ENCODE results near the gene KCNIP4.
A peak's percentile ranks its signal among the peaks of the same experiment; 100 is the strongest.
"Not testable (repeated sequence)": the region's sequence is repeated elsewhere in the genome, so short reads cannot be mapped to it uniquely, and the experiment has no call there.

KCNIP4 gene

DNA sequence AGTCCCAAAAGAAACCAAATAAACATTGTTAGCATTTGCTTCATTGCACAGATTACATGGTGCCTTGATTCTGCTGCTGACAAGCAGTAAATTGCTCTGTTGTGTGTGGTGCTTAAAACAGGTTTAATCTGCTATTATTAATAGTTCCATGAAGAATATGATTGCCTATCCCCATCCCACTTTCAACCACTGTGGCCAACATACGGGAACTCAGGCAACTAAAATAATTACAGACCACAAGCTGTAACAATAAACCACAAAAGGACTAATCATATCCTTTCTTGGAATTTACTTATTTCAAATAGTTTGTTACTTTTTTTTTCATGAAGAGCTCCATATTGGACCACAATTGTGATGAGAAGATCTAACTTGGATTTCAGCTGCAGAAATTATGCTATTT is 1116.8 kb downstream of the KCNIP4 start:
- no peaks in the 10 kb centered on the region for H3K9me3 Mint-ChIP-seq
- no peaks in the 10 kb centered on the region for H3K4me1 Mint-ChIP-seq
- ATAC-seq, result no peak
- H3K27me3 Mint-ChIP-seq, result no peaks in the 10 kb centered on the region
- no peak overlapping the region for H3K4me3 Mint-ChIP-seq
- no peaks in the 10 kb centered on the region for H3K36me3 Mint-ChIP-seq (ENCODE audit: low read depth)
- no peak overlapping the region for H3K27ac Mint-ChIP-seq
- no peak for DNase-seq

DNA sequence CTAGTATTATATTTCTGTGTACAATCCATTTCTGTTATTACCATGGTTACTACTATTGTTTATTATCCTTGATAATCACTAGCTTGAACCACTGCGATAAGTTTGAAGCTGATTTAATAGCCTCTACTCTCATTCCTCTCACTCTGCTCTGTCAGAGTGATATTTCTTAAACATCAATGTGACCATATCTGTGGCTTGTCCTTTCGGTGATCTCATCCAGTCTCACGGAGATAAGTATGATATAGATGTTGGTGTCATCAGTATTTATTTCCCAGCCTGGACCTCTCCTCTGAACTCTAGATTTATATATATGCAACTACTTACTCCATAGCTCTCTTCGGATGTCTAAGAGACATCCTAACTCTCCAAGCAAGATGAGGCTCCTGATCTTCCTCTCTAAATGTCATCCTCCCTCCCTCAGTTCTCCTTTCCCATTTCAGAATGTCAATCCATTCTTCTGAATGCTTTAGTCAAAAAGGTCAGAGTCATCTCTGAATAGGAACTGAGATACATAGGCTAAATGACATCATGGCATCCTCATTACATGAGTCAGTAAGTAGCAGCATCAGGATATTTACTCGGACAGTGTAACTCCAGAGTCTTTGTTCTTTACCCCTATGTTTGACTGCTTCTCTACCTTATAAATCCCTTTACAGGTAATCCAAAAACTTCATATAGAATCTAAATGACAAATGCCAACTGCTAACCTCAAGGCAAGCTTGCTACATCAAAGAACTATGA is 1118.8 kb downstream of the KCNIP4 start:
- no peaks in the 10 kb centered on the region for H3K27me3 Mint-ChIP-seq
- H3K9me3 Mint-ChIP-seq, result no peaks in the 10 kb centered on the region
- no peaks in the 10 kb centered on the region for H3K36me3 Mint-ChIP-seq (ENCODE audit: low read depth)
- no peak overlapping the region for H3K27ac Mint-ChIP-seq
- no peak for DNase-seq
- no peak overlapping the region for H3K4me3 Mint-ChIP-seq
- ATAC-seq, result no peak
- H3K4me1 Mint-ChIP-seq, result no peaks in the 10 kb centered on the region

DNA sequence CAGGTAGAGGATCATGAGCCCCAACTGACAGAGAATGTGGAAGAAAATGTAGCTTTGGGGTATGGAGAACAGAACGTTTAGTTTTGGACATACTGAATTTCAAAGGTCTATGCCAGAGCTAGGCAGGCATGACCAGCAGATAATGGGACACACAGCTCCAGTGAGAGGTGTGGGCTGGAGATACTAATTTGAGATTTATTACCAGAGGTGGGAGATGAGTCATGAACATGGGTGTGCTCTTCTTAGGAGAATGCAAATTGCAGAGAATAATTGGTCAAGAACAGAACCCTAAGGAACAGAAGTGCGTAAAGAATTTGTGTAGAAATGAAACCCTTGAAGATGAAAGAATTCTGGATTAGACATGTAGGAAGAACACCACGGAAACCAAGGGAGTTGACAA is 1123.1 kb downstream of the KCNIP4 start:
- H3K27ac Mint-ChIP-seq, result no peak overlapping the region
- no peaks in the 10 kb centered on the region for H3K27me3 Mint-ChIP-seq
- DNase-seq (no peak), ATAC-seq (no peak)
- no peaks in the 10 kb centered on the region for H3K4me1 Mint-ChIP-seq
- no peak overlapping the region for H3K4me3 Mint-ChIP-seq
- H3K36me3 Mint-ChIP-seq (ENCODE audit: low read depth), result no peaks in the 10 kb centered on the region
- no peaks in the 10 kb centered on the region for H3K9me3 Mint-ChIP-seq

DNA sequence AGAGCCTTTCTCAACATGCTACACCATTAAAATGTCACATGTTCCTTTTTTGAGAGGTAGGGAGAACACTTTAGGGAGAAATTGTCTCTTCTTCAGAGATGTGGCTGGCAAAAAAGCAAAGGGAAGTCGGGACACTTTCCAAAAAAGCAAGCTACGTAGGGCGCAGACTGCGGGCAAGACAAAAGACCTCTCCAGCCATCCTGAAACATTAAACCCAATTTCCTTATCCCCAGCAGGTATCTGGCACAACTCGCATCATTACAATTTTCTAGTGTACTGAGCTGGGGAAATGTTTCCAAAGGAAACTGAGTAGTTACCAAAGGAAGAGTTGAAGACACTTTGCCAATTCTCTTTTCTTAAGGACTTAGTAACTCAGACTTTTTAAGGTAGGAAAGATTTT is 1132.3 kb downstream of the KCNIP4 start:
- H3K36me3 Mint-ChIP-seq (ENCODE audit: low read depth), result no peaks in the 10 kb centered on the region
- ATAC-seq (no peak), DNase-seq (no peak)
- H3K4me1 Mint-ChIP-seq, result no peaks in the 10 kb centered on the region
- H3K27ac Mint-ChIP-seq, result no peak overlapping the region
- no peak overlapping the region for H3K4me3 Mint-ChIP-seq
- H3K27me3 Mint-ChIP-seq, result no peaks in the 10 kb centered on the region
- H3K9me3 Mint-ChIP-seq, result no peaks in the 10 kb centered on the region

DNA sequence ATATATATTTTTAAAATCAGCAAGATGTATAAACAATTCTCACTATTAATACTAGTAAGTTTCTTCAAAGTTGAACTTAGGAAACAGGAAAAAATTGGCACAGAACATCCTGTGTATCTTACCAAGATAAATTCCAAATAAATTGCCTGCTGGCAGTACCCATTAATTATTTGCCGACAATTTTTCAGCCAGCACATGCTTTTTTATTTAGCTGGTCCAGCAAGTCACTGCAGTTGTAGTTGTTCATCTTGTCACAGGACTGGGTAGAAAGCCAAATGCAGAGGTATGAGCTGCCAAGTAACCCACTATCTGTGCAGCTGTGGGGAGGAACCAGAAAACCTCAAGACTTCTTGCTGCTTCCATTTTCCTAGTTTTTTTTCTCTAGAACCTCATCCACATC is 1134.9 kb downstream of the KCNIP4 start:
- no peaks in the 10 kb centered on the region for H3K27me3 Mint-ChIP-seq
- no peak overlapping the region for H3K4me3 Mint-ChIP-seq

DNA sequence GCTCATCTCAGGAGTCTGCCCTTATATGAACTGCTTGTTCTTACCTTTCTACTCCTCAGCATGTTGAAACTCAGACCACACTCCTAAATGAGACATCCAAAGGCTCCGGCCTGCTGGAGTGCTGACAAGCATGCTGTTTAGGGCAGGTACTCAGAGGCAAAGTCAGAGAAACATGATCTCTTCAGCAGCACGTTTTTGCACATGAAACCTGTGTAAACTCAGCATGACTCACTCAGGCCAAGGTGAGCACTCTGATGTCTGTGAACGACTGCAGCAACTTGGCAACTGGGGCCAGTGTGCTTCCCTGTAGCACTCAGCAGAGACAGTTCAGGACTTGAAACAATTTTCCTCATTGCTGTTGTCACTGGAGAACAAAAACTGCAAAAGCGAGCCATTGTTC is 1138.8 kb downstream of the KCNIP4 start:
- Mint-ChIP-seq H3K27me3 (no peaks in the 10 kb centered on the region), H3K4me1 (no peaks in the 10 kb centered on the region), H3K4me3 (no peak overlapping the region), H3K9me3 (no peaks in the 10 kb centered on the region), H3K27ac (no peak overlapping the region), H3K36me3 (ENCODE audit: low read depth) (no peaks in the 10 kb centered on the region)
- no peak for DNase-seq
- ATAC-seq, result no peak

More for the DNA sequence above, 1134.9 kb downstream of the KCNIP4 start:
- ATAC-seq, result no peak
- Mint-ChIP-seq H3K36me3 (ENCODE audit: low read depth) (no peaks in the 10 kb centered on the region), H3K27ac (no peak overlapping the region), H3K4me1 (no peaks in the 10 kb centered on the region), H3K9me3 (no peaks in the 10 kb centered on the region)
- DNase-seq, result no peak

DNA sequence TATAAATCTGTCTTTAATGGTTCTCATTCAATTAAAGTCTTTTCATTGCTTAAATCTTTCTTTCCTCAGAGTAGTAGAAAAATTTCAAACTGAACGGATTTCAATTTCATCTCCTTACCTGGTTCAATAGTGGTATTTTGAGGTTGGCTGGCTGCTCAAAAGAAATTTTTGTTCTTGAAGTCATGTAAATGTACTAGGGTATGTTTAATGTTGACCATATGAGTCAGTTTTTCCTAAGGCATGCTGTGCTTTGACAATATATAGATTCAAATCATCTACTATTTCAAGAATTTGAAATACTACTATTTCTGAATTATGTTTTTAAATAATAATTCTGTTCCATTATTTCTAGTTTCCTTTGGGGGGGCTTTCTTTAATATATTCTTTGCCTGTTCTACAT is 1142.9 kb downstream of the KCNIP4 start:
- H3K4me3 Mint-ChIP-seq, result no peak overlapping the region
- H3K27ac Mint-ChIP-seq, result no peak overlapping the region
- H3K36me3 Mint-ChIP-seq (ENCODE audit: low read depth), result no peaks in the 10 kb centered on the region
- H3K27me3 Mint-ChIP-seq, result no peaks in the 10 kb centered on the region
- H3K9me3 Mint-ChIP-seq, result no peaks in the 10 kb centered on the region
- DNase-seq (no peak), ATAC-seq (no peak)
- H3K4me1 Mint-ChIP-seq, result no peaks in the 10 kb centered on the region

DNA sequence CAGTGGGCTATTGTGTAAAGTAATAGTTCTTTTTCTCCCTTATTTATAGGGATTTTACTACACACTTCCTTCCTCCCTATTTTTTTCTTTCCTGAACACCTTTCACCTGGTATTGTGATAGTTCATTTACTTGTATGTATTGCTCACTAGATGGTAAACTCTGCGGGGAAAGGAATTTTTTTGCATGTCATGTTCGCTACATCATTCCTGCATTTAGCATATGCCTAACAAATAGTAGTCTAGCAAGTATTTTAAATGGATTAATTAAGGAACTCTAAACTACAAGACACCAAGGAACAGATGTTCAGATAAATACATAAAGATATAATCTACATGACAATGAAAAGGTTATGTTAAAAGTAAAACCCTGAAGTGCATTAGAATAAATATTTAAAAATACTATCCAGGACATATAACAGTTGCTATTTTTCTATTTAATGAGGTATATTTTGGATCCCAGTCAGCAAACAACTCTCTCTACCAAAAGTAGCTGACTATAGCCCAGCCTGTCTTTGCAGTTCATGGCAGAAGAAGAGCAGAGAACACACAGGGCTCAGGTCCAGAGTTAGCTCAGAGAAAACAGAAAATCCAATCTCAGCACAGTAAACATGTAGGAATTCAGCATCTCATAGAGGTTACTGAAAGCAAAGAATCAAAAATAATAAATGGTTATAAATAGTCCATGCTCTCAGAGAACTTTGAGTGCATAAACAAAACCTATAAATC is 1160.5 kb downstream of the KCNIP4 start:
- H3K4me3 Mint-ChIP-seq, result no peak overlapping the region
- H3K27ac Mint-ChIP-seq, result no peak overlapping the region
- no peaks in the 10 kb centered on the region for H3K36me3 Mint-ChIP-seq (ENCODE audit: low read depth)
- ATAC-seq, result no peak
- H3K27me3 Mint-ChIP-seq, result no peaks in the 10 kb centered on the region
- DNase-seq, result no peak
- H3K9me3 Mint-ChIP-seq, result peaks cover 8% of the 10 kb centered on the region
- H3K4me1 Mint-ChIP-seq, result no peaks in the 10 kb centered on the region

DNA sequence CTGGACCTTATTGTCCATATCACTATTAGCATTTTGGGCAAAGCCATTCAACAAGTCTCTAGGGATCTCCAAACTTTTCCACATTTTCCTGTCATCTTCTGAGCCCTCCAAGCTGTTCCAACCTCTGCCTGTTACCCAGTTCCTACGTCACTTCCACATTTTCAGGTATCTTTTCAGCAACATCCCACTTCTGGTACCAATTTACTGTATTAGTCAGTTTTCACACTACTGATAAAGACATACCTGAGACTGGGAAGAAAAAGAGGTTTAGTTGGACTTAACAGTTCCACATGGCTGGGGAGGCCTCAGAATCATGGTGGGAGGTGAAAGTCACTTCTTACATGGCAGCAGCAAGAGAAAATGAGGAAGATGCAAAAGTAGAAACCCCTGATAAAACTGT is 1165.4 kb downstream of the KCNIP4 start:
- not testable (repeated sequence) for H3K4me1 Mint-ChIP-seq; H3K36me3 Mint-ChIP-seq (ENCODE audit: low read depth); H3K27ac Mint-ChIP-seq; H3K27me3 Mint-ChIP-seq; DNase-seq; H3K4me3 Mint-ChIP-seq; ATAC-seq
- peaks cover 34% of the 10 kb centered on the region for H3K9me3 Mint-ChIP-seq

DNA sequence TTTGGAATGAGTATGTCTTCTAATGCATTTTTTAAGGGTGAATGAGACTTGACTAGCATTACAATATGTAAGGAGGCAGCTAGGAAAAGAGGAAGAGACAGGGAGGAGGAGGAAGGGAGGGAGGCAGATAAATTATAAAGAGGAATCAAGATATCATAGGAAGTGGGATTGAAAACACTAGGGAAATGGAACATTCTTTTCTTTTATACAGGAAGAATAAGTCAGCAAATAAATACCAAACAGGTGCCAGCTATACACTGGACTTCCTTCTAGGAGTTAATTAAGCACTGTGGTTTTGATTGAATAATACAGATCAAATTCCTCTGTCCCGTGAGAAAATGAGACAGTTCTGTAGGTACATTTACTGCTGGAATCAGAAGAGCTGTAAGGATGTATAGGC is 1169.7 kb downstream of the KCNIP4 start:
- Mint-ChIP-seq H3K4me3 (no peak overlapping the region), H3K27ac (no peak overlapping the region), H3K27me3 (no peaks in the 10 kb centered on the region), H3K36me3 (ENCODE audit: low read depth) (peaks cover 4% of the 10 kb centered on the region), H3K4me1 (no peaks in the 10 kb centered on the region), H3K9me3 (peaks cover 34% of the 10 kb centered on the region)
- DNase-seq (no peak), ATAC-seq (no peak)

DNA sequence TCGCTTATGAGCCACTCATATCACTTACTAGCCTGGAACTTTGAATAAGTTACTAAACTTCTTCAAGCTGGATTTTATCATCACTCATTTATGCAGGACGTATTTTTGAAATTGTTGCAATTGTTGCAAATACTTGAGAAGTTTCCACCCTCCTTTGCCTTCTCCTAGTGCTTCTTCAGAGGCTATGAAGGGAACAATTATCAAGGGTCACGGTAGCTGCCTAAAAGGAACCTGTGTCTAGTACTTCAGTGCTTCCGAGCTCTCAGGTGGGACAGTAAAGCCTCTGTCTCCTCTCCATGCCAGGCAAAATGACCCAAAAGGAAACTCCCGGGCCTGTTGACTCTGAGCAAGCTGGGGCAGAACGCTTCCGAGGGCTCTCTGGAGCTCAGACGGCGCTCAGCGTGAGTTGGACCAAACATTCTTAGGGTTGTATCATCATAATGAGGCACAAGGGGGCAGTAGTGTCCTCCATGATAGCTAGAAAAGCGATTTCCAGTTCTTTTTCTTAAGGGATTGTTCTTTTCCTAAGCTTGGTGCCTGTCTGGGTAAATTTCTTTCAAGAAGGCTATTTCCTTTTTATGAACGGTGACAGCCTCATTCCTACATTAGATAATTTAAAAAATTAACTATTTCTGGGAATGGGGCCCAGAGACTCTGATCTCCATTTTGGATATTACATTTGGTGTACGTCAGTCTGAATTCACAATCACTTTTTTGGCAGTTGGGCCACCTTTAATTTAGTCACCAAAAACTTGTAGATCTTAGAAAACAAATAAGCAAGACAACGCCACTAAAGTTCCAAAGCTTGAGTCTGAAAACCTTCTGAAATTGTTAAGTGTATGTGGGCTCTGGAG is 1175.2 kb downstream of the KCNIP4 start:
- ATAC-seq, result no peak
- peaks cover 4% of the 10 kb centered on the region for H3K9me3 Mint-ChIP-seq
- peak; percentile 18 for DNase-seq
- H3K4me1 Mint-ChIP-seq, result no peaks in the 10 kb centered on the region
- H3K4me3 Mint-ChIP-seq, result no peak overlapping the region
- no peaks in the 10 kb centered on the region for H3K27me3 Mint-ChIP-seq
- no peak overlapping the region for H3K27ac Mint-ChIP-seq
- H3K36me3 Mint-ChIP-seq (ENCODE audit: low read depth), result no peaks in the 10 kb centered on the region

DNA sequence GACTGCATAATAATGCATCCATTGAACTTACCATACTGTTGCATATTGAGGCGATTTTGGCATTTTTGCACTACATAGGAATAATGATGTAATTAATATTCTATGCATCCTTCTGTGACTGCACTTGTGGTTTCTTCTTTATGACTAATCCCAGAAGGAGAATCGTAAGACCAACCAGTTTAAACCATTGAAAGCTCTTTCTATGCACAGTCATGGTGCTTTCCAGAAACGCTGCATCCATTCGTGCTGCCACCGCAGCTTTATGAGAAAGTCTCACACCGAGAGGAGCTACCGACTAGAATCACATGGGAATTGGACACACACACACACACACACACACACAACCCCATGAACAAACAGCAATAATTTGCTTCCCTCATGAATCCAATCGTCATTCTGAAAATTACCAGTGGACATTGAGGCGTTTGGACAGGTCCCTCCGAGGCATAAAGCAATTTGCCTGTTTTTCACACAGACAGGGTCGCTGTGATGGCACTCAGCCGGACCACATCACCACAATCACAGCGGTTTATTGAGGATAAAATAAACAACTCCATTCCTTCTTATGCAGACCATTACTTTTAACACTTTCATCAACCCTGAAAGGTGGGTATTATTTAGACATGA is 1184.1 kb downstream of the KCNIP4 start:
- no peak overlapping the region for H3K4me3 Mint-ChIP-seq
- no peaks in the 10 kb centered on the region for H3K9me3 Mint-ChIP-seq
- ATAC-seq (no peak), DNase-seq (no peak)
- no peaks in the 10 kb centered on the region for H3K27me3 Mint-ChIP-seq
- H3K36me3 Mint-ChIP-seq (ENCODE audit: low read depth), result no peaks in the 10 kb centered on the region
- no peaks in the 10 kb centered on the region for H3K4me1 Mint-ChIP-seq
- no peak overlapping the region for H3K27ac Mint-ChIP-seq

DNA sequence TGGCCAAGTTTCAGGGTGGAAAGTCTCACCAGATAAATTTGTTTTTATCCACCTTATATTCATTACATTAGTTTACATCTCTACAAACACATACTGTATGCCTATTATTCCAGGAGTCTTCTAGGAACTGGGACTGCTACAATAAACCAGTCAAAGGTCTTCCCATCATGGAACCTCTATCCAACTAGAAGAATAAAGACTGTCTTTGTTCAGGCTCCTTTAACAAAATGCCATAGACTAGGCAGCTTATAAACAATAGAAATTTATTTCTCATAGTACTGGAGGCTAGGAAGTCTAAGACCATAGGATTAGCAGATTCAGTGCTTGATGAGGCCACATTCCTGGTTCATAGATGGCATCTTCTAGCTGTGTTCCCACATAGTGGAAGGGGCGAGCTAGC is 1186.7 kb downstream of the KCNIP4 start:
- DNase-seq (no peak), ATAC-seq (no peak)
- Mint-ChIP-seq H3K4me1 (no peaks in the 10 kb centered on the region), H3K27ac (no peak overlapping the region), H3K9me3 (no peaks in the 10 kb centered on the region), H3K27me3 (no peaks in the 10 kb centered on the region), H3K36me3 (ENCODE audit: low read depth) (no peaks in the 10 kb centered on the region), H3K4me3 (no peak overlapping the region)

DNA sequence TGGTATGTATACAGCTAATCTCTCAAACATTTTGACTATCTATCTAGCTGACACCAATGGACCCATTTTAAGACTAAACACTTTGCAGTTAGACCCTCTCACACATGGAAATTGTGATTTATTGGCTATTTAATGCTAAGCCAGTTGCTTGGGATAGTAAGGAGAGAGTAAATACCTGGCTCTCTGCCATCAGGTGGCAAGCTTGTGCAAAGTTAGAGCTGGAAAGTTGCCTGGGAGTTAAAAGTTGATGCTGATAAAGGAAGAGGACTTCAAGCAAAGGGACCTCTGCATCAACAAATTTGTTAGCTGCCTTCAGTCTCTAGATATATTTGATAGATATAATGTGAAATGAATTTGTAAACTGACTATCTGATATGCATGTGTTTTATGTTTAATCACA is 1187.2 kb downstream of the KCNIP4 start:
- H3K36me3 Mint-ChIP-seq (ENCODE audit: low read depth), result no peaks in the 10 kb centered on the region
- DNase-seq (no peak), ATAC-seq (no peak)
- H3K4me3 Mint-ChIP-seq, result no peak overlapping the region
- no peak overlapping the region for H3K27ac Mint-ChIP-seq
- no peaks in the 10 kb centered on the region for H3K27me3 Mint-ChIP-seq
- no peaks in the 10 kb centered on the region for H3K9me3 Mint-ChIP-seq
- no peaks in the 10 kb centered on the region for H3K4me1 Mint-ChIP-seq
